ENCODE results near the gene ZNF862. TPM values are rescaled to one million over a fixed set of nuclear protein-coding genes. Genes with fewer than 3 reads are reported as not detected.
A peak's percentile ranks its signal among the peaks of the same experiment; 100 is the strongest.

The ZNF862 gene
- total RNA-seq, 1 experiment from 2014 or later: 1.9 TPM

GRCh38 chr7:149811221-149811620 lies 27.0 kb upstream of the ZNF862 start:
- H3K27ac ChIP-seq (ENCODE audit: insufficient read length, low read depth, low read length): no peak overlapping the region
- no peak overlapping the region for H2BK20ac ChIP-seq (ENCODE audit: low read depth, low read length, poor library complexity, severe bottlenecking)
- Mint-ChIP-seq H3K9me3 (no peaks in the 10 kb centered on the region), H3K27me3 (ENCODE audit: low read depth) (peaks cover 13% of the 10 kb centered on the region), H3K4me1 (peaks cover 2 to 12% of the 10 kb centered on the region in 2 experiments; a peak in 2 of 4 replicates), H3K36me3 (ENCODE audit: insufficient read depth in 1 of 3, low read depth in 3 of 3) (no peaks in the 10 kb centered on the region), H3K27ac (no peak overlapping the region), H3K4me3 (peak overlapping the region in 1 of 2 experiments; percentile 23; a peak in 1 of 5 replicates)
- H3T11ph ChIP-seq (ENCODE audit: low read length): no peak overlapping the region
- H3K14ac ChIP-seq (ENCODE audit: insufficient read depth, low read length): no peak overlapping the region
- no peak overlapping the region for H3K56ac ChIP-seq (ENCODE audit: insufficient read length, low read depth, low read length)
- no peak overlapping the region for H3K4me2 ChIP-seq (ENCODE audit: insufficient read depth, insufficient read length, low read length)
- no peak overlapping the region for H3K23ac ChIP-seq (ENCODE audit: insufficient read length, low read depth, low read length)
- no peak overlapping the region for H2BK12ac ChIP-seq (ENCODE audit: insufficient read length, low read depth, low read length)
- no peaks in the 10 kb centered on the region for H3K79me1 ChIP-seq (ENCODE audit: insufficient read depth, low read depth, low read length, poor library complexity, severe bottlenecking)
- no peak overlapping the region for H4K8ac ChIP-seq (replicated peaks; ENCODE audit: insufficient read length, low read depth, low read length)
- H2BK5ac ChIP-seq (ENCODE audit: insufficient read length, low read length): no peak overlapping the region
- H2BK15ac ChIP-seq (ENCODE audit: low read depth, low read length): no peak overlapping the region
- TF ChIP-seq, protein P1, sequence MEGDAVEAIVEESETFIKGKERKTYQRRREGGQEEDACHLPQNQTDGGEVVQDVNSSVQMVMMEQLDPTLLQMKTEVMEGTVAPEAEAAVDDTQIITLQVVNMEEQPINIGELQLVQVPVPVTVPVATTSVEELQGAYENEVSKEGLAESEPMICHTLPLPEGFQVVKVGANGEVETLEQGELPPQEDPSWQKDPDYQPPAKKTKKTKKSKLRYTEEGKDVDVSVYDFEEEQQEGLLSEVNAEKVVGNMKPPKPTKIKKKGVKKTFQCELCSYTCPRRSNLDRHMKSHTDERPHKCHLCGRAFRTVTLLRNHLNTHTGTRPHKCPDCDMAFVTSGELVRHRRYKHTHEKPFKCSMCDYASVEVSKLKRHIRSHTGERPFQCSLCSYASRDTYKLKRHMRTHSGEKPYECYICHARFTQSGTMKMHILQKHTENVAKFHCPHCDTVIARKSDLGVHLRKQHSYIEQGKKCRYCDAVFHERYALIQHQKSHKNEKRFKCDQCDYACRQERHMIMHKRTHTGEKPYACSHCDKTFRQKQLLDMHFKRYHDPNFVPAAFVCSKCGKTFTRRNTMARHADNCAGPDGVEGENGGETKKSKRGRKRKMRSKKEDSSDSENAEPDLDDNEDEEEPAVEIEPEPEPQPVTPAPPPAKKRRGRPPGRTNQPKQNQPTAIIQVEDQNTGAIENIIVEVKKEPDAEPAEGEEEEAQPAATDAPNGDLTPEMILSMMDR (conservative IDR thresholded peaks at IDR 0.05): peak; percentile 54
- H3K9me3 ChIP-seq (ENCODE audit: control insufficient read depth, low read depth, low read length): no peaks in the 10 kb centered on the region
- no peak overlapping the region for H4K91ac ChIP-seq (ENCODE audit: insufficient read length, low read depth, low read length)
- DNase-seq: no peak
- H3K4me1 ChIP-seq (ENCODE audit: insufficient read depth, low read length): no peaks in the 10 kb centered on the region
- H2AK5ac ChIP-seq (ENCODE audit: insufficient read length, low read length): no peak overlapping the region
- no peaks in the 10 kb centered on the region for H3K23me2 ChIP-seq (ENCODE audit: insufficient read length, low read depth, low read length, poor library complexity, severe bottlenecking)
- no peak overlapping the region for H2AFZ ChIP-seq (ENCODE audit: low read length)
- H2BK120ac ChIP-seq (ENCODE audit: low read depth, low read length, poor library complexity, severe bottlenecking): no peak overlapping the region
- no peaks in the 10 kb centered on the region for H4K20me1 ChIP-seq (ENCODE audit: control insufficient read depth, insufficient read depth, insufficient read length)
- no peak overlapping the region for H4K5ac ChIP-seq (ENCODE audit: insufficient read length, low read depth, low read length)
- no CpG with 5 or more reads among the region's 3 CpGs for WGBS (ENCODE audit: extremely low coverage, insufficient read length, low lambda C conversion rate)
- no peak overlapping the region for H3K4ac ChIP-seq (ENCODE audit: low read depth, low read length)
- no peak overlapping the region for H3K9ac ChIP-seq (ENCODE audit: extremely low read depth, insufficient read length, low read length)
- H3K79me2 ChIP-seq (ENCODE audit: insufficient read depth, low read length): no peaks in the 10 kb centered on the region
- H3K18ac ChIP-seq (ENCODE audit: insufficient read length, low read depth, low read length): no peak overlapping the region
- H3K27me3 ChIP-seq (ENCODE audit: insufficient read depth, low read length): no peaks in the 10 kb centered on the region

Data from H9 (cell line).